GOT3 (cell line): ENCODE data around the gene MBOAT7.
"Not testable (repeated sequence)": the region's sequence is repeated elsewhere in the genome, so short reads cannot be mapped to it uniquely, and the experiment has no call there.

Source experiments
- DNase-seq: peaks from one replicate; lab custom pipeline; 2025; ENCODE audit warnings: mixed read lengths; lab: John Stamatoyannopoulos, UW

MBOAT7 gene

DNA sequence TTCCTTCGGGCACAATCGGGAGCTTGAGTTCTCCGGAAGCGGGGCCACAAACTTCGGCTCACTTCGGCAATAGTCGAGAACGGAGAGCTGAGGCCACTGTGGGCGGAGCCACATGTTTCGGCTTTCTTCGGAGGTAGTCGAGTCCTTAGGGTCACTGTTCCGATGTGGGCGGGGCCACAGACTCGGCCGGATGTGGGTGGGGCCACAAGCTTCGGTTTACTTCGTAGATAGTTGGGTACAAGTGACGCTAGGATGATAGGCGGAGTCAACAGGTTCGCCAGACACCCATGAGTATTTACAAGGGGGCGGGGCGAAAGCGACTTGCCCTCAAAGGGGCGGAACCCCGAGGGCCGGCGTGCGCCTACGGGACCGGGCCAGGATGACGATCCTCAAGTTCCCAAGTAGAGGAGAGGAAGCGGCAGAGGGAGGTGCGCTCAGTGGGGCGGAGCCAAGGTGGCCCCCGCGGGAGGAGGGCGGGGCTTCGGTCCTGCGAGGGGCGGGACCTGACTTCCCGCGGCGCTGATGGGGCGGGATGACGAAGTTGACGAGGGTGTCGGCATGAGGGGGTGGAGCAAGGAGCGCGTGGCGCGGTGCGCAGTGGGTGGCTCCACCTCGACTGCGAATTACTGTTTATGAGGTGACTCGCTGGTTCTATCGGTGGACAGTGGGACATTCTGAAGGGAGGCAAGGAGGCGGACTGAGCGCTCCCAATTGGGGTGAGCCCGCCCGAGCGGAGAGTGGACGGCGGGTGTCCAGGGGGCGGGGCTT lies 539 bp upstream of the MBOAT7 start:
- DNase-seq = peak; percentile 99

DNA sequence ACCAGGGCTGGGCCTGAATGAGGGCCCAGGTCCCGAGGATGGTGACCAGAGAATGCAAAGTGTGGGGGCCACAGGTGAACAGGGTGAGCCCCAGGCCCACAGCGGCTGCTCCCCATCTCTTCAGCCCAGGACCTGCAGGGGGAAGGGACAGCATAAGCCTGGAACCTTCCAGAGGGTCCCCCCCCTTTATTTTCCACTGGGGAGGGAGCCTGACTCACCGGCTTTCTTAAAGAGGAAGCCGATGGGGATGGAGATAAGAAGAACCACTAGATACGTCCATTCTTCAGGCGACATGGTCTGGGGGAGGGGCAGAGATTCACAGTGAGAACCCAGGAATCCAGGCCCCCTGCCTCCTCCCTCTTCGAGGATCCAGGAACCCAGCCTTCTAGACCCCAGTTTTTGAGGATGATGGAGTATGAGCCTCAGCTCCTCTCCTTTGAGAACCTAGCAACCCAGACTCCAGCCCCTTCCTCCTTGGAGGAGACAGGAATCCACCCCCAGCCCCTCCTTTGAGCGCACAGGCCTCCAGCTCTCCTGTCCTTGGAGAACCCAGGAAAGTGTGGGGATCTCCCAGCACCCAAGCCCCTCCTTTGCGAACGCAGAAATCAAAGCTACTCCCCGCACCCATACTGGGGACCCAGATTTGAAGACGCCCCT lies 1.0 kb downstream of the MBOAT7 start:
- no peak for DNase-seq

- DNase-seq = no peak
Measured at GRCh38 chr19:54186934-54187381, 2.4 kb downstream of the MBOAT7 start.

- no peak for DNase-seq
Measured at GRCh38 chr19:54186351-54186750, 3.0 kb downstream of the MBOAT7 start.

DNA sequence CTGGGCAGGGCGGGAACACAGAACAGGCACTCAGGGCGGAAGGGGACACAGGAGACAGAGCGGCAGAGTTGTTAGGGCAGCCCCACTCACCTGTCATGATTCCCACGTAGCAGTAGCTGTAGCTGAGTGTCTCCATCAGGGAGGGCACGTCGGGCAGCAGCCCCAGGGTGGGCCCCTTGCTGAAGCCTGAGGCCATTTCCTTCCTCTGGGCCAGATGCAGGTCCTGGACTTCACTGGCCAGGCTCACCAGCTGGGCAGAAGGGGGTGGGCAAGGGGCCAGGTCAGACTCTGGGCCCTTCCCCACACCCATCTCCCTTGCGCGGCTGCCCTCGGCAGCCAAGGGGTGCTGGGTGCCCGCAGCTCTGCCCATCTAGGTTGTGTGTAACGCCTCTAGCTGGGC lies 5.9 kb downstream of the MBOAT7 start:
- no peak for DNase-seq

GRCh38 chr19:54181894-54182293 lies 7.5 kb downstream of the MBOAT7 start:
- not testable (repeated sequence) for DNase-seq

DNA sequence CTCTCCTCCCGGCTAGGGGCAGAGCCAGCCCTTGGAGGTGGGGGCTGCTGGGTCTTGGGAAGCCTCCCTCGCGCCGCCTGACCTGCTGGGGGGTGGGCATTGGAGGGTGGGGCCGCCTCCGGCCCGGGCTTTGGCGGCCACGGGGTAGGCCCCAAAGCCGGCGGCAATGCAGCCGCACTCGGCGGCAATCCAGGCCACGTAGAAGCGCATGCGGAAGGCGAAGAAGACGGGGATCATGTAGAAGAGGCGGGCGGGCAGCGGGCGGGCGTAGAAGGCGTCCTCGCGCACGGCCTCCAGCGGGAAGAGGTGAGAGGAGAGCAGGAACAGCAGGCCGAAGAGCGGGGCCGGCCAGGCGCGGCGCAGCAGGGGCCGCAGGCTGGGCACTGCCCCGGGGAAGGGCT lies 8.7 kb downstream of the MBOAT7 start:
- no peak for DNase-seq

DNA sequence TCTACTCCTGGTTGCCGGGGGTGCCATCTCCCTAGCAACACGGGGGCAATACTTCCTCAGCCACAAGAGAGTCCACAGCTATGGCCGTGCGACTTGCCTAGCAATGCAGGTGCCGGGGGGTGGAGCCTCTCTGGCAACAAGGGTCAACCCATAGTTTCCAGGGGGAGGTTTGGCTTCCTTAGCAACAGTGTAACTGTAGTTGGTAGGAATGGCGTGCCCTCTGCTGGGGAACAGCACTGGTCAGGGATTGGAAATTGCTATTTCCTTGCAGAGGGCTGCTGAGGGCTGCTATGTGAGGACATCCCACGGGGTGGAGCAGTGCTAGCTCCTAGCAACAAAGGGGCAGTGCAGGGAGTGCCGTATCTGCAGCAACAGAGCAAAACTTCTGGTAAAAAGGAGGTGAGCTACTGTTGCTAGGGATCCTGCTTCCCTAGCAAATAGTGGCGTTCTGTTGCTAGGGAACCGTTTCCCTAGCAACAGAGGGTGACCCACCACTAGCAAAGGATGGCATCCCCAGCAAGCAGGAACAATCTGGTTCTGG lies 9.4 kb downstream of the MBOAT7 start:
- no peak for DNase-seq

- no peak for DNase-seq
Measured at GRCh38 chr19:54179262-54179852, 10.0 kb downstream of the MBOAT7 start.

DNA sequence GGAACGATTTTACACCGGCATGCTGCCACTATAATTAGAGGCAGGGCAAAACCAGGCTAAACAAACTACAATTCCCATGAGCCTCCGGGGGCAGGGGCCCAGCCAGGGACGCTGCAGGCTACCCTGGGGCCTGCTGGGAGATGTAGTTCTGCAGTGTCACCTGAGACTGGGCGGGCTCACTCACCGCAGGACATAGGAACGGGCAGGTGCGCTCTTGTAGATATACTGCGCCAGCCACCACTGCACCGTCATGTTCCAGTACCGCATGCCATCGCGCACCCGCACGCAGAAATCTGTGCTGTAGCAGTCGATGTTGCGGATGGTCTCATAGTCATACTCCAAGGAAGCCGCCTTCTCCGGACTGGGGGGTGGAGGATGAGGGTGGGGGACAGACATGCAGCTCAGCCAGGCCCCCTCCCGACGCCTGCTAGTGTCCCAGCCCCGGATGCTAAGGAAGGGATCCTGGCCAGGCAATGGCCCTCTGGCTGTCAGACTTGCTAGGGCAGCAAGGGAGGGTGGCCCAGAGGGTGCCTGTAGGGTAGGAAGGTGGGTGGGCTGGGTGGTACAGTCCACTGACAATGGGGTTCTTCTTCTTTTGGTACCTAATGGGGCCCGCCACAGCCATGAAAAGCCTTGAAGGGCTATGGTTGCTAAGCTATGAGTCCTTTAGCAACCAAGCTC lies 10.7 kb downstream of the MBOAT7 start:
- DNase-seq = no peak

- no peak for DNase-seq
Measured at GRCh38 chr19:54173951-54174834, 15.2 kb downstream of the MBOAT7 start.

- DNase-seq = no peak
Measured at GRCh38 chr19:54173359-54173699, 16.1 kb downstream of the MBOAT7 start.

- DNase-seq = no peak
Measured at GRCh38 chr19:54172471-54173358, 16.7 kb downstream of the MBOAT7 start, which contains the start of gene TMC4. Gene TMC4, minus strand, starts transcription at chr19:54173160. Its CDS starts 43 bp downstream, at chr19:54173117.

DNA sequence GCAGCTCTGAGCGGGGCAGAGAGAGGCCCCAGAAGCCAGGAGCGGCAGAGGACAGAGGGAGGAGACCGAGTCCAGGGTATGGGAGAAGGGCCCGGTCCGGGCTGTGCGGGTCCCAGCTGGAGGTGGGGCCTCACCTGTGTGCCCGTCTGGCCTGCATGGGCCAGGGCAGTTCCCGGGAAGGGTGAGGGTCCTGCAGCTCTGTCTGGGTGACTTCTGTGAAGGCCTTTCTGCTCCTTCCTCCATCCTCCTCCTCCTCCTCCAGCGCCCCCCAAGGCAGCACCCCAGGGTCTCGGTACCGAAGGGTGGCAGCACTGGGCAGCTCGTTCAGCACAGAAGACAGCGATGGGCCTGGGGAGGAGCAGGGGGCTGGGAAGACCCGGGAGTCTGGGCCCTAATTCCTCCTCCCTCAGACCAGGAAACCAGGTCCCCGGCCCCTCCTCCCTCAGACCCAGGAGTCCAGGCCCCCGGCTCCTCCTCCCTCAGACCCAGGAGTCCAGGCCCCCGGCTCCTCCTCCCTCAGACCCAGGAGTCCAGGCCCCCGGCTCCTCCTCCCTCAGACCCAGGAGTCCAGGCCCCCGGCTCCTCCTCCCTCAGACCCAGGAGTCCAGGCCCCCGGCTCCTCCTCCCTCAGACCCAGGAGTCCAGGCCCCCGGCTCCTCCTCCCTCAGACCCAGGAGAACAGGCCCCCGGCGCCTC lies 17.5 kb downstream of the MBOAT7 start:
- DNase-seq = not testable (repeated sequence)

DNA sequence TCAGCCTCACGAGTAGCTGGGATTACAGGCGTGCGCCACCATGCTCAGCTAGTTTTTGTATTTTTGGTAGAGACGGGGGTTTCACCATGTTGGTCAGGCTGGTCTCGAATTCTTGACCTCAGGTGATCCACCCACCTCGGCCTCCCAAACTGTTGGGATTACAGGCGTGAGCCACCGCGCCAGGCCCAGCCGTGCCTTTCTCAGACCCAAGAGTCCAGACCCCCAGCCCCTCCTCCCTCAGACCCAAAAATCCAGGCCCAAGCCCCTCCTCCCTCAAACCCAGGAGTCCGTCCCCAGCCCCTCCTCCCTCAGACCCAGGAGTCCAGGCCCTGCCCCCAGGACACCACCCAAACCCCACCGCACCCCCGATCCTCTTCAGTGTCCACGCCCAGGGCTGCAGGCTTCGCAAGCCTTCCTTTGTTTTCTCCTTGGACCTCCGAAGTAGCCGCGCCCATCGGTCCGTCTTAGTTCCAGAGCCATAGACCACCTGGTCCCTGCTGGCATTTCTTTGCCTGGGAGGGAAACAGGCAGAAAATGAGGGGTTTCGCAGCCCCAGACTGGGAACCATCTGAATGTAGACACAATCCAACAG lies 20.1 kb downstream of the MBOAT7 start:
- no peak for DNase-seq

DNA sequence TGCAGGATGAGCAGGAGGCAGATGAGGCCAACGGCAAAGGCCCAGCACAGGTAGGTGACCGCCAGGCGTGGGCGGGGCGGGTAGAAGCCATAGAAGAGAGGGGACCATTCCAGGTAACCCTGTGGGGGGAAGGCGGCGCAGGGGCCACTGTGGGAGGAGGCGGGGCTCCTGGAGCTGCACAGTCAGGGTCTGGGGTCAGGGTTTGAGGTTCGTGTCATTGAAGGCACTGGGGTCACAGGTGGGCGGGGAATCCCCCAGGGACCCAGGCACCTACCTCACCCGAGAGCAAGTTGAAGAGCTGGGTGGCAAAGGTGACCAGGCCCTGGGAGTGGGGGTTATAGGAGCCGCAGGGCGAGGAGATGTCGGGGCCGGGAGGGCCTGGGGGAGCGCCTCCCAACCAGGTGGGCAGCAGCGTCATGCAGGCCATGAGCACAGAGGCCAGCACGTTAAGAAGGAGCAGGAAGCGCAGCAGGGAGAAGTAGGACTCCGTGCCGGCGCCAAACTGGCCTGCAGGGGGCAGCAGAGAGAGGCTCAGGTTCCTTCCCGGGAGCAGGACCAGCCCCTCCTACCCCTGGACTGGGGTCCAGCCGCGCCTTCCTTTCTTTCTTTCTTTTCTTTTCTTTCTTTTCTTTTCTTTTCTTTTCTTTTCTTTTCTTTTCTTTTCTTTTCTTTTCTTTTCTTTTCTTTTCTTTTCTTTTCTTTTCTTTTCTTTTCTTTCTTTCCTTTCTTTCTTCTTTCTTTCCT lies 21.0 kb downstream of the MBOAT7 start:
- DNase-seq = peak; percentile 69

GRCh38 chr19:54165222-54165621 lies 24.2 kb downstream of the MBOAT7 start:
- no peak for DNase-seq

DNA sequence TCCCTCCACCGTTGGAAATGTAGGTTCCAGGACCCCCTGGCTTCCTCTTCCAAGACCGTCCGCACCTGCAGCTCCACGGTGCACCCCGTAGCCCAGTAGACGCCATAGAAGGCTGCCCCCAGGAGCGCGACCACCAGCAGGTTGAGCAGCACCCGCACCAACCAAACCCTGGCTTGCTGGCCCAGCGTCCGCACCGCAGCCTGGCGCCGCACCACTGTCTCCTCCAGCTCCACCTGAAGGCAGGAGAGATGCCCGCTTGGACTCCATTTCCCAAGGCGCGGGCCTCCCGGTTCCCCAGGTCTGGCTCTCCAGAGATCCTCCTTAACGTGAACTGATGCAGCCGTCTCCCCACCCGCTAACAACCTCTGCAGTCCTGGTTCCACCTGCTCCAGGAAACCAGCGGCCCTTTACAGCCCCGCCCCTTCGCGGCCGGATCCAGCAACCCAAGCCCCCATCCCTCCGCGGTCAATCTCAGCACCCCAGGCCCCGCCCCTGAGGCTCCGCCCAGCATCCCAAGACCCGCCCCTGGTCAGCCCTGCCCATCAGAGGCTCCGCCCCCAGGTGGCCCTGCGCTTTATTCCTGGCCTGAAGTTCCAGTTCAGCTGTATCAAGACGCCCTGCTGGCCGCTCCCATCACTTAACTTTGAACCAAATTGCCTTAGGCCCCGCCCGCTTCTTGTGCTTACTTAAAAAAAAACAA lies 24.9 kb downstream of the MBOAT7 start:
- DNase-seq = no peak
